ENCODE measurements around the gene LCMT1.

Gene LCMT1

DNA sequence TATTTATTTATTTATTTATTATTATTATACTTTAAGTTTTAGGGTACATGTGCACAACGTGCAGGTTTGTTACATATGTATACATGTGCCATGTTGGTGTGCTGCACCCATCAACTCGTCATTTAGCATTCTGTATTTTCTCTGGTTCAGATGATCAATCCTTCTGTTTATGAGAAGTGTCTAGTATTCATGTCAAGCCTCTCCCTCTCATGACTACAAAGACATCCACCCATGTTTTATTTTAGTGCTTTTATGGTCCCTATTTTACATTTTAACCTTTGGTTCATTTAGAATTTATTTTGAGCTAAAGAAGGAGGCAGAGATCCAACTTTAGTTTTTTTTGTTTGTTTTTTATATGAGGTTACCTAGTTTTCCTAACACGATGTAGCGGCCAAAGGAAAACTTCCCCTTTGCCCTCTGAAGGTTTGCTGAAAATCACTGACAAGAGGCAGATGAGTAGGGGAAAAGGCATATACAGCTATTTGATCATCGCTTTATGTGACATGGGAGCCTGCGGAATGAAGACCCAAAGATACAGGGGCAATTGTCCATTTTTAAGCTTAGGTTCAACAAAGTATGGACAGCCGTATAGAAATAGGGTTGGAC lies 82.8 kb downstream of the LCMT1 start:
- no peak for DNase-seq (ENCODE audit: low read depth in 2 of 2)

DNA sequence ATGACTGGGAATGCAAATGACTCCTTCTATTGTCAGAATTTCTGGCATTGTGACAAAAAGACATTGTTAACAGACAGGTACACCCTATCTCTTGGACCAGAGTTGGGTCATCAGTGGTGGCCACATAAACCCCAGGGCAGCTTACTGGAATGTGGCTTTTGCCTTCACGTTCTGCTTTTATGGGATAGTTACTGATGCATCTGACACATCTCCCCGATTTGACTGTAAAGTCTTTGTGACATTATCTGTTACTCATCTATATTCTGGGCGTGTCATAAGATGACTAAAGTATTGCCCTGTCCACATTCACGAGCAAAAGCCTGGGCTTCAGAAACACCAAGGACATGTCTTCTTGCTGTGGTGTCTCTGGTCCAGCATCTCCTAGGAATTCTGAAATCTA lies 86.5 kb downstream of the LCMT1 start:
- DNase-seq (ENCODE audit: low read depth in 2 of 2): no peak

DNA sequence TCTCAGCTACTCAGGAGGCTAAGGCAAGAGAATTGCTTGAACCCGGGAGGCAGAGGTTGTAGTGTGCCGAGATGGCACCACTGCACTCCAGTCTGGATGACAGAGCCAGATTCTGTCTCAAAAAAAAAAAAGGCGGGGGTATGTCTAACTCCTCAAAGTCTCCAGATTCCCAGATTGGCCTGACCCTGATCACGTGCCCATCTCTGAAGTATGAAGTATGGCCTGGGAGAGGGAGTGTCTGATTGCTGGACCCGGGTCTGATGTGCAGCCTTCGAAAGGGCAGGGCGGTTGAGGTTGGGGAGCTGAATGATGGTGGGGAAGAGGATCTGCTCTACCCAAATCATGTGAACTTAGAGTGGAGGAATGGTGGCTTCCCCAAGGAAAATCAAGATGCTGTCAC lies 87.9 kb downstream of the LCMT1 start:
- no peak for DNase-seq (ENCODE audit: low read depth in 2 of 2)

DNA sequence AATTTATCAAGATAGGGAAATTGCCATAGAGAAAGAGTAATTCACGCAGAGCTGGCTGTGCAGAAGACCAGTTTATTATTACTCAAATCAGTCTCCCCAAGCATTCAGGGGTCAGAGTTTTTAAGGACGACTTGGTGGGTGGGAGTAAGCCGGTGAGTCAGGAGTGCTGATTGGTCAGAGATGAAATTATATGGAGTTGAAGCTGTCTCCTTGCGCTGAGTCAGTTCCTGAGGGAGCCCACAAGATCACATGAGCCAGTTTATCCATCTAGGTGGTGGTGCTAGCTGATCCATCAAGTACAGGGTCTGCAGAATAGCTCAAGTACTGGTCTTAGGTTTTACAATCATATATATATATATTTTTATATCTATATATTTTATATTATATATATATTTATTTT lies 99.2 kb downstream of the LCMT1 start:
- peak in 1 of 2 donors; percentile 12 for DNase-seq (ENCODE audit: low read depth in 2 of 2)

DNA sequence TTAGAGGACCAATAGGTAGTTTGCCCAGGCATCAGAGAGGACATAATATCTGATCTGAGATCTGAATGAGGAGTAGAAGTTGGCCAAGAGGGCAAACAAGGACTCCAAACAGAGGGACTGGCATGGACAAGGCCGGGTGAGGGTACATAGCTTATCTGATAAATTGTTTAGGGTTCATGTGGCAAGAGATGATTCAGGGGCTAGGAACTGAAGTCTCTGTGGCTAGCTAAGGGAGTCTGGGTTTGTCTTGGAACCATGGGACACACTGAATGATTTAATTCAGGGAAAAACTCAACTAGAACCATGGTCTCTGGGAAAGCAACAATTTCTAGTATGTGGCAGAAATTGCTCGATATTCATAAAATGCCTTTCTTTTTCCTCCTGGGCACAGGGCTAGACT lies 101.1 kb downstream of the LCMT1 start:
- DNase-seq (ENCODE audit: low read depth in 2 of 2): no peak

DNA sequence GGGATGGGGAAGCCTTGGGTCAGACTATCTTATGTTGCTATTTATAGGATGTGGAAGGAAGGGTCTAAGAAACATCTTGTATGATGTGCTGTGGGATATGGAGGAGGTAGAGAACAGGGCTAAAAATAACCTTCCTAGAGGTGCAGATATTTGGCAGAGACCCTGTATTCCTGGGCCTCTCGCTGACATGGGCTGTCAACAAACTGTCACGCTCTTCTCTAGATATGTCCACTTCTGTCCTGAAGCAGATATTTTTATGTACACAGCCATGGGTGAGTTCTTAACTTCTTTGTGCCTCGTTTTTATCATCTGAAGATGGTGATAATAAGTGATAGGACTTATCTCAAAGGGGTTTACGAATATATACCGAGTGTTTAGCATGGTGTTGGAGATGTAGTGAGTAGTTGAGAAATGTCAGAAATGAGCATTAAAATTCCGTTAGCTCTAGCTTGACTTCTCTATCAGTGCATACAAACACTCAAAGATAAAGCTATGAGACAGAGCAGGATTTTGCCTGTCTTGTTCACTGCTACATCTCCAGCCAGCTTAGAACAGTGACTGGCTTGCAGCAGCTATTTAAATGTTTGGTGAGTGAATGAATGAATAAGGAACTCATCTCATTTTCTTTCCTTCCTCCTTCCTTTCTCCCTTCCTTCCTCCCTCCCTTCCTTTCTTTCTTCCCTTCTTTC lies 102.3 kb downstream of the LCMT1 start:
- DNase-seq (ENCODE audit: low read depth in 2 of 2): no peak

DNA sequence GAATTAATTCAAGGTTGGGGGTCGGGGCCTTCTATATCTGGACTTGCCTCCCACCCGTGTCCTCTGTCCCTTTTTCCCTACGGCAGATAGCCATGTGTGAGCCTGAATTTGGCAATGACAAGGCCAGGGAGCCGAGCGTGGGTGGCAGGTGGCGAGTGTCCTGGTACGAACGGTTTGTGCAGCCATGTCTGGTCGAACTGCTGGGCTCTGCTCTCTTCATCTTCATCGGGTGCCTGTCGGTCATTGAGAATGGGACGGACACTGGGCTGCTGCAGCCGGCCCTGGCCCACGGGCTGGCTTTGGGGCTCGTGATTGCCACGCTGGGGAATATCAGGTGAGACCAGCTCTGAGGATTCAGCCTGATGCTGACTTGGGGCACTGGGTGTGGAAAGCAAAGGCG lies 105.6 kb downstream of the LCMT1 start:
- DNase-seq (ENCODE audit: low read depth in 2 of 2): no peak

DNA sequence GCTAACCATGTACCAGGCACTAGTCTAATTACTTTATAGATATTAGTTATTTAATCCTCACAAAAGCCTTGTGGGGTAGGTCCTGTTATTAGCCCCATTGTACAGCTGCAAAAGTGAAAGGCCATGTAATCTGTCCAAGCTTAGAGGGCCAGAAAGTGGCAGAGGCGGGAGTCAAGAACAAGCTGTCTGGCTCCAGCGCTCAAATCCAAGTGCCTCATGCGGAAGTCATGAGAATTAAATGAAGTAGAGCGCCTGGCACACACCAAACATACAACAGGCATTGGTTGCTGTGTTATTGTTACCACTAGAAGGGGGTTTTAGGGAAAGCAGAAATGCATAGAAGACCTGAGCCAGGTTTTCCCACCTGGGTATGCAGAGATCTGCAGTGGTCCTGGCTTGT lies 106.4 kb downstream of the LCMT1 start:
- DNase-seq (ENCODE audit: low read depth in 2 of 2): no peak

DNA sequence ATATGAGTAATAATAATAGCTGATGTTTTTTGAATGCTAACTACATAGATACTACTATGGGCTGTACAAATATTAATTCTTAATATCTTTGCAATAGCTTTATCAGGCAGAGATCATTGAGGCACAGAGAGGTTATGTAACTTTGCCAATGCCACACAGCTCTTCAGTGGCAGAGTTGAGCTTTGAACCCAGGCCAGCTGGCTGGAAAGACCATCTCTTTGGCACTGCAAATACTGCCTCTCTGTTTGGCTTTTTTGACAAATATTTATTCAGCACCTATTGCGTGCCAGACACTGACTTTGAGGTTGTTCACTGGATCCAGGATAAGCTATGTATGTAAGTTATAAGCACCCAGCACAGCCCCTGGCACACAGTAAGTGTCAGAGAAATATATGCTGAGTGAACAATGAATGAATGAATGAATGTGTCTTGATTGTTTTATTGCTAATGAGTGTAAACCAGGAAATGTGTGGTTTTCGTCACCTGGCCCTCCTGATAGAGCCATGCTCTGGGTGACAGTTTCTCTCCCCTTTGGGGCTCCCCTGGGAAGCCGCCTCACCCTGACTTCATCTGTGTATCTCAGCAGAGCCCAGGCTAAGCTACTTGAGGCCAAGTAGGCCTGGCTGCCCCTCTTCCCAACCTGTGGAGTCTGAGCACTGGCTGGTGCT lies 107.7 kb downstream of the LCMT1 start:
- no peak for DNase-seq (ENCODE audit: low read depth in 2 of 2)

DNA sequence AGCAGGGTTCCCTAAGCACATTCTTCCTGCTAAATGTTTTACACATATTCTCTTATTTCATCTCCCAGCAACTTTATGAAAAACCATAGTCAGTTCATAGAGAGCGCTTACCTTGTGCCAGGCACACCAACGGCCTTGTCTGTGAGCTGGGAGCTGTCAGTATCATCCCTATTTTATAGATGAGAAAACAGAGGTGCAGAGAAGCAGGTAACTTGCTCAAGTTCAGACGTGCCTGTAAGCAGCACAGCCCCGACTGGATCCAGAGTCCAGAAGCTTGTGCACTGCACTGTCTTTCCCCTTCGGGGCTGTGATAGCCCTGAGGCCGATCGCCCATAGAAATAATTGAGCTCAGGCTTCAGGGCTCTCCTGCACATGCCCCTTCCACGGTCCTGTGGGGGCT lies 111.4 kb downstream of the LCMT1 start:
- DNase-seq (ENCODE audit: low read depth in 2 of 2): no peak

DNA sequence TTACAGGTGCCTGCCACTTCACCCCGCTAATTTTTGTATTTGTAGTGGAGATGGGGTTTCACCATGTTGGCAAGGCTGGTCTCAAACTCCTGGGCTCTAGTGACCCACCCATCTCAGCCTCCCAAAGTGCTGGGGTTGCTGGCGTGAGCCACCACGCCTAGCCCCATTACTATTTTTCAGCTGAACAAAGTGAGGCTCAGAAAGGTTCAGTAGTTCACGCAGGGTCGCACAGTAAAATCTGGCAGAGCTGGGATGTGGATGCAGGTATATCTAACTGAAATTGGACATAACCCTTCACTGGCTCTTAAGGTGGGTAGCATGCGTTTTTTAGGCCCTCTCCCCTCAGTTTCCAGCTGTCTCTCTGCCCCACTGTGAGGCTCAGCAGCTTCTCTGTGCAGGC lies 112.4 kb downstream of the LCMT1 start:
- no peak for DNase-seq (ENCODE audit: low read depth in 2 of 2)

DNA sequence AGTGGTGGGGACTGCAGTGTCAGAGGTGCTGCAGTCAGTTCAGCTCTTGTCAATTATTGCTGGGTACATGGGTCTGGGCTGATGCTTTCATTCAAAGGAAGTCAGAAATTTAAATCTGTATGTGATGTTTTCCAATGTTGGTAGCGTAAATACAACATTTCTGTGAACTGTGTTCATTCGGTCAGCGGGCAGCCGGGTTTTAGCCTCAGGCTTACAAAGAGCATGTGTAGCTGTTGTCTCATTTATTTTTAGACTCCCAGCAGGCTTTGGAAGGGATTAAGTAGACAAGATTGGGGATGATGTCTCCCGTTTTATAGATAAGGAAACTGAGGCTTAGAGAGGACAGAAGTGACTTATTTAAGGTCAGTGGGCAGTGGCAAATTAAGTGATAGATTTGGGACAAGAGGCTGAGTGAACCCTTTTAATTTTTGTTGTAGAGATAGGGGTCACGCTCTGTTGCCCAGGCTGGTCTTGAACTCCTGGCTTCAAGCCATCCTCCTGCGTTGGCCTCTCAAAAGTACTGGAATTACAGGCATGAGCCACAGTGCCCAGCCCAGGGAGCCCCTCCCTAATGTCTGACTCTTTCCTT lies 113.3 kb downstream of the LCMT1 start:
- DNase-seq (ENCODE audit: low read depth in 2 of 2): no peak

Data from stimulated activated CD8-positive, alpha-beta memory T cell treated with anti-CD3 and anti-CD28 coated beads, Interleukin-15, amount 100 ng/mL, for 48 hours (primary cell).